ENCODE data around the gene ITIH2. TPM values are rescaled to one million over a fixed set of nuclear protein-coding genes. Genes with fewer than 3 reads are reported as not detected.

ITIH2 gene
- total RNA-seq, 1 experiment from 2014 or later, result 0.57 TPM

DNA sequence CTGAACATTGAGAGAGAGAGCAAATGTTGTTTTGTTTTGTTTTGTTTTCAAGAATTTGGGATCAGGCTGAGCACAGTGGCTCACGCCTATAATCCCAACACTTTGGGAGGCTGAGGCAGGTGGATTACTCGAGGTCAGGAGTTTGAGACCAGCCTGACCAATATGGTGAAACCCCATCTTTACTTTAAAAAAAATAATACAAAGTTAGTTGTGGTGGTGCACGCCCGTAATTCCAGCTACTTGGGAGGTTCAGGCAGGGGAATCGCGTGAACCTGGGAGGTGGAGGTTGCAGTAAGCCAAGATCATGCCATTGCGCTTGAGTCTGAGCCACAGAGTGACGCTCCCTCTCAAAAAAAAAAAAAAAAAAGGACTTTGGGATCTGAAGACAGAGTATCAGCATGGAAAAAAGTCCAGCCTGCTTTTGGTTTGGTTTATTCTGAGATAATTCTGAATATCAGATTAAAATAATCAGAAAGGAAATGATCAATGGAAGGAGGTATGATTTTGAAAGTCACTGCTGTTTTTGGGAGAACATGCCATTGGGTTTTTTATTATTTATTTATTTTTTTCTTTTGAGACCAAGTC lies 1.9 kb upstream of the ITIH2 start:
- ChIA-PET RAD21 (ENCODE audit: low non-redundant PET in 1 of 2, low total read pairs in 2 of 2, uncharacterized antibody in 2 of 2, unreplicated experiment in 2 of 2) (no interaction called here), POLR2A (no interaction called here)

DNA sequence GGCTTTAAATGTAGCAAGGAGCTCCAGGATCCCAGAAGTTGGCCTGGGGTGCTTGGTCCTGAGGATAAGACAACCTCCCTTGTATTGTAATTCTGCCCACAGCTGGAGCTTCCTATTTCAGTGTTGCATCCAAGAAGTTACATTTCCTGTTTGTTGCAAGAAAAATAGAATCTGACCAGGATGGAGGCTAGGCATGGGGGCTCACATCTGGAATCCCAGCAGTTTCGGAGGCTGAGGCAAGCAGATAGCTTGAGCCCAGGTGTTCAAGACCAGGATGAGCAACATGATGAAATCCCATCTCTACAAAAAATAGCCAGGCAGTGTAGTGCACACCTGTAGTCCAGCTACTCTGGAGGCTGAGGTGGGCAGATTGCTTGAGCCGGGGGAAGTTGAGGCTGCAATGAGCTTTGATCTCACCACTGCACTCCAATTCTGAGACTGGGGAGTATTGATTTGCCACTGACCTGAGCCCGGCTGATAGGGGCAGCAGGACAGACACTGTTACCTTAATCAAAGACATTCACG lies 766 bp upstream of the ITIH2 start:
- no peak for ATAC-seq
- Histone ChIP-seq H3K9me2 (ENCODE audit: insufficient read depth) (no peaks in the 10 kb centered on the region), H3K9me3 (ENCODE audit: control insufficient read depth in 1 of 2, insufficient read depth in 1 of 2, low read depth in 1 of 2, low read length in 2 of 2) (no peaks in the 10 kb centered on the region), H3K36me3 (ENCODE audit: control insufficient read depth in 1 of 2, insufficient read depth in 2 of 2, low read length in 2 of 2) (no peaks in the 10 kb centered on the region), H4K20me1 (ENCODE audit: insufficient read depth) (no peaks in the 10 kb centered on the region), H3K9ac (ENCODE audit: low read length) (no peak overlapping the region), H3K27ac (ENCODE audit: low read depth, low read length) (no peak overlapping the region), H3K4me3 (replicated peaks in 1 of 2; ENCODE audit: low read depth in 1 of 2, low read length in 2 of 2) (no peak overlapping the region), H3K4me1 (ENCODE audit: control insufficient read depth in 1 of 2, insufficient read depth in 2 of 2, low read length in 2 of 2) (no peaks in the 10 kb centered on the region), H2AFZ (ENCODE audit: low read depth, low read length, poor library complexity, severe bottlenecking) (no peak overlapping the region), H3K27me3 (ENCODE audit: insufficient read depth, low read length) (peaks cover 43% of the 10 kb centered on the region), H3K79me2 (ENCODE audit: insufficient read depth, low read length) (no peaks in the 10 kb centered on the region), H3K4me2 (ENCODE audit: low read length) (no peak overlapping the region)
- TF ChIP-seq, protein P1, sequence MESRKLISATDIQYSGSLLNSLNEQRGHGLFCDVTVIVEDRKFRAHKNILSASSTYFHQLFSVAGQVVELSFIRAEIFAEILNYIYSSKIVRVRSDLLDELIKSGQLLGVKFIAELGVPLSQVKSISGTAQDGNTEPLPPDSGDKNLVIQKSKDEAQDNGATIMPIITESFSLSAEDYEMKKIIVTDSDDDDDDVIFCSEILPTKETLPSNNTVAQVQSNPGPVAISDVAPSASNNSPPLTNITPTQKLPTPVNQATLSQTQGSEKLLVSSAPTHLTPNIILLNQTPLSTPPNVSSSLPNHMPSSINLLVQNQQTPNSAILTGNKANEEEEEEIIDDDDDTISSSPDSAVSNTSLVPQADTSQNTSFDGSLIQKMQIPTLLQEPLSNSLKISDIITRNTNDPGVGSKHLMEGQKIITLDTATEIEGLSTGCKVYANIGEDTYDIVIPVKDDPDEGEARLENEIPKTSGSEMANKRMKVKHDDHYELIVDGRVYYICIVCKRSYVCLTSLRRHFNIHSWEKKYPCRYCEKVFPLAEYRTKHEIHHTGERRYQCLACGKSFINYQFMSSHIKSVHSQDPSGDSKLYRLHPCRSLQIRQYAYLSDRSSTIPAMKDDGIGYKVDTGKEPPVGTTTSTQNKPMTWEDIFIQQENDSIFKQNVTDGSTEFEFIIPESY (IDR thresholded peaks at IDR 0.05; ENCODE audit: extremely low read depth, insufficient replicate concordance, low read length), result no peak
- no peak for TF ChIP-seq EGR1 (IDR thresholded peaks at IDR 0.05; ENCODE audit: low read depth)
- TF ChIP-seq SP1 (IDR thresholded peaks at IDR 0.05; ENCODE audit: low read depth), result no peak
- no peak for TF ChIP-seq SRF (IDR thresholded peaks at IDR 0.05; ENCODE audit: low read depth)
- no peak for DNase-seq (ENCODE audit: low read depth, low spot score)
- POLR2A ChIA-PET, result no interaction called here
- RAD21 ChIA-PET (ENCODE audit: low non-redundant PET in 1 of 2, low total read pairs in 2 of 2, uncharacterized antibody in 2 of 2, unreplicated experiment in 2 of 2), result no interaction called here
- intact Hi-C loops (cut with micrococcal nuclease), result no loop called here
- BruUV-seq (replicated peaks), result no TSS peak
- CTCF ChIA-PET, result interaction anchor here (1.8 kb wide), 1 partner anchor 16 kb away, joined by 7 read pairs; no protein-coding TSS in a partner anchor

More for the DNA sequence above, 1.9 kb upstream of the ITIH2 start:
- Histone ChIP-seq H3K27me3 (ENCODE audit: insufficient read depth, low read length) (peaks cover 33% of the 10 kb centered on the region), H3K4me2 (ENCODE audit: low read length) (no peak overlapping the region), H3K9me3 (ENCODE audit: control insufficient read depth in 1 of 2, insufficient read depth in 1 of 2, low read depth in 1 of 2, low read length in 2 of 2) (no peaks in the 10 kb centered on the region), H3K27ac (ENCODE audit: low read depth, low read length) (no peak overlapping the region), H3K9me2 (ENCODE audit: insufficient read depth) (no peaks in the 10 kb centered on the region), H4K20me1 (ENCODE audit: insufficient read depth) (no peaks in the 10 kb centered on the region), H3K4me3 (replicated peaks in 1 of 2; ENCODE audit: low read depth in 1 of 2, low read length in 2 of 2) (no peak overlapping the region), H3K4me1 (ENCODE audit: control insufficient read depth in 1 of 2, insufficient read depth in 2 of 2, low read length in 2 of 2) (no peaks in the 10 kb centered on the region), H2AFZ (ENCODE audit: low read depth, low read length, poor library complexity, severe bottlenecking) (no peak overlapping the region), H3K36me3 (ENCODE audit: control insufficient read depth in 1 of 2, insufficient read depth in 2 of 2, low read length in 2 of 2) (no peaks in the 10 kb centered on the region), H3K9ac (ENCODE audit: low read length) (no peak overlapping the region), H3K79me2 (ENCODE audit: insufficient read depth, low read length) (no peaks in the 10 kb centered on the region)
- no TSS peak for BruUV-seq (replicated peaks)
- no peak for TF ChIP-seq RAD21 (IDR thresholded peaks at IDR 0.05; ENCODE audit: low read depth)
- no peak for TF ChIP-seq POLR2AphosphoS5 (IDR thresholded peaks at IDR 0.05; ENCODE audit: low read depth, low read length)
- TF ChIP-seq TCF7L2 (IDR thresholded peaks at IDR 0.05; ENCODE audit: borderline replicate concordance, extremely low read depth, insufficient read depth, insufficient read length), result no peak
- TF ChIP-seq SRF (IDR thresholded peaks at IDR 0.05; ENCODE audit: low read depth), result no peak
- TF ChIP-seq YY1 (IDR thresholded peaks at IDR 0.05; ENCODE audit: extremely low read depth, insufficient replicate concordance, low read depth, low read length), result no peak
- TF ChIP-seq ELF1 (IDR thresholded peaks at IDR 0.05; ENCODE audit: borderline replicate concordance, low read depth), result no peak
- TF ChIP-seq, protein P1 (IDR thresholded peaks at IDR 0.05; ENCODE audit: extremely low read depth, insufficient replicate concordance, low read length), result no peak
- TF ChIP-seq EZH2phosphoT487 (IDR thresholded peaks at IDR 0.05; ENCODE audit: borderline replicate concordance), result no peak
- no peak for TF ChIP-seq JUND (IDR thresholded peaks at IDR 0.05)
- no peak for TF ChIP-seq ZFX (IDR thresholded peaks at IDR 0.05)
- ATAC-seq (no peak), DNase-seq (ENCODE audit: low read depth, low spot score) (no peak)
- intact Hi-C loops (cut with micrococcal nuclease), result no loop called here
- CTCF ChIA-PET, result interaction anchor here (1.8 kb wide), 1 partner anchor 14 kb away, joined by 7 read pairs; no protein-coding TSS in a partner anchor

Data from HCT116 (cell line).